ENCODE results near the gene CTNNA3. TPM values are rescaled to one million over a fixed set of nuclear protein-coding genes. Genes with fewer than 3 reads are reported as not detected.

Gene CTNNA3
- total and polyA plus RNA-seq, 5 donors from 2014 or later, result not detected

DNA sequence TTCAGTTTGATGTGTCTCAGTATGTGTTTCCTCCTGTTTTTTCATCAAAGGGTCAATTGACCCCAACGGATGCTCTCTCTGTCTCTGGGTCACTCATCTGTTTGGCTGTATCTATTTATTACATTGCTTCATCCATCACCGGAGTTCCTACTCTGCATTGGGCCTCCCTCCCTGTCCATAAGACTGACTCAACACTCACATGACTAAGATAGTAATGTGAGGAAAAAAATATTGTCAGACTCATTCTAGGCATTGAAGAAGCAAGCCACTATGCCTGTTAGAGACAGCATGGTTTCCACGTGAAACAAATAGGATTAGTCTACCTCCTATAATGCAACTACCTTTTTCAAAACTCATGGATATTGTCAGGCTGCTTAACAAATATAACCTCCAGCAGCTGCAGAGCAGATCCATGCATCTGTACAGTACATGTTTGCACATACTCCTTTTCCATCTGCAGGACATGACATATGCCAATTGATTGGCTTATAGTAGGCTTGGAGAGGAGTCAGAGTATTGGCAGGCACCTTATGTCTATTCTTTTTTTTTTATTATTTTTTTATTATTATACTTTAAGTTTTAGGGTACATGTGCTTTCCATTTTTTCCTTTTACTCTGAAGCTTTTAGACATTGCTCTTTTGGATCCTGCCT lies 495.0 kb downstream of the CTNNA3 start:
- no peaks in the 10 kb centered on the region for H3K36me3 Mint-ChIP-seq
- peaks cover 0 to 2% (median 1%) of the 10 kb centered on the region in 7 donors for H3K9me3 Mint-ChIP-seq
- no peak overlapping the region for H3K27ac Mint-ChIP-seq
- H3K4me3 Mint-ChIP-seq, result no peak overlapping the region
- ATAC-seq (ENCODE audit: low read depth in 2 of 2) (no peak), DNase-seq (no peak)
- H3K27me3 ChIP-seq (ENCODE audit: control insufficient read depth, insufficient read depth, low read length), result no peaks in the 10 kb centered on the region
- H3K9me3 ChIP-seq (ENCODE audit: control insufficient read depth in 2 of 2, low read length in 2 of 2), result peaks cover 0 to 2% of the 10 kb centered on the region in 2 experiments
- H3K4me3 ChIP-seq (ENCODE audit: low read depth, low read length), result no peak overlapping the region
- H3K36me3 ChIP-seq (ENCODE audit: control insufficient read depth, insufficient read depth, low read length), result no peaks in the 10 kb centered on the region
- no peaks in the 10 kb centered on the region for H3K4me1 Mint-ChIP-seq
- no peaks in the 10 kb centered on the region for H3K4me1 ChIP-seq (ENCODE audit: control insufficient read depth, insufficient read depth, low read length, poor library complexity, severe bottlenecking)
- H3K27ac ChIP-seq (ENCODE audit: insufficient read depth, low read length, poor library complexity, severe bottlenecking), result no peak overlapping the region
- H3K27me3 Mint-ChIP-seq, result no peaks in the 10 kb centered on the region

DNA sequence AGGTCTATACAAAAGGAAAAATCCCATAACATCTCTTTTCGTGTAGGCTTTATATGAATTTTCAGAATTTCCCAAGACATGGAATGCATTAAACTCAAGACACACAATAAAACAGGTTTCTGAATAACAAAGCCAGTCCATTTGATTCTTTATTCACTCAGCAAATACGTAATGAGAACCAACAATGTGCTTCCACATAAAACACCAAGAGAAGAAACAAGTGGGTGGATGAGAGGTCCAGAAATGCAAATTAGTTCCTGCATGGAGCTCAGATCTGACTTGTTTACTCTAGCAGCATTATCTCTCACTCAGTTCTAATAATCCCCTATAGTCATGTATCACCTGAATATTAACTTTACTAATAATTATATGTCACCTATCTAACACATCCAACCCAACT lies 520.6 kb downstream of the CTNNA3 start:
- H3K4me3 Mint-ChIP-seq, result no peak overlapping the region
- no peaks in the 10 kb centered on the region for H3K27me3 Mint-ChIP-seq
- Histone ChIP-seq H3K9me3 (ENCODE audit: control insufficient read depth in 2 of 2, low read length in 2 of 2) (no peaks in the 10 kb centered on the region), H3K4me1 (ENCODE audit: control insufficient read depth, insufficient read depth, low read length, poor library complexity, severe bottlenecking) (no peaks in the 10 kb centered on the region), H3K27ac (ENCODE audit: insufficient read depth, low read length, poor library complexity, severe bottlenecking) (no peak overlapping the region), H3K27me3 (ENCODE audit: control insufficient read depth, insufficient read depth, low read length) (no peaks in the 10 kb centered on the region), H3K4me3 (ENCODE audit: low read depth, low read length) (no peak overlapping the region), H3K36me3 (ENCODE audit: control insufficient read depth, insufficient read depth, low read length) (no peaks in the 10 kb centered on the region)
- no peak overlapping the region for H3K27ac Mint-ChIP-seq
- DNase-seq (no peak), ATAC-seq (ENCODE audit: low read depth in 2 of 2) (no peak)
- H3K9me3 Mint-ChIP-seq, result peaks cover 0 to 10% (median 2%) of the 10 kb centered on the region in 7 donors
- no peaks in the 10 kb centered on the region for H3K36me3 Mint-ChIP-seq
- no peaks in the 10 kb centered on the region for H3K4me1 Mint-ChIP-seq

DNA sequence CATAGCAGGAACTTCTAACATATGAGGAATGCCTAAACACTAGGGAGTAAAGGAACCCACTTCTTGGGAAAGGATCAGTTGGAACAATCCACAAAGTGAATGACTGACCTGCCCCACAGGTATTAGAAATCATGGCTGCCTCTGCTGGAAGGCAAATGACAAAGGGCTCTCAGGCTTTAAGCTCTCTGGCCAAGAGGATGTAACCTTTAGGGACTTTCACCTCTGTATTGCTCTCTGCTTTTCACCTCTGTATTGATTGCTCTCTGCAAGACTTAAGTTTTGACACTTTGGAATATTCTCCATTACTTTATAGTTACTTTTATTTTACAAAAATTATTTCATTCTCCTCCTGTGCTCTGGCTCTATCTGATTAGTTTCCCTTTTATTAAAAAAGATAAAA lies 522.2 kb downstream of the CTNNA3 start:
- H3K9me3 ChIP-seq (ENCODE audit: control insufficient read depth in 2 of 2, low read length in 2 of 2), result no peaks in the 10 kb centered on the region
- Mint-ChIP-seq H3K4me1 (no peaks in the 10 kb centered on the region), H3K27ac (no peak overlapping the region), H3K27me3 (no peaks in the 10 kb centered on the region), H3K4me3 (no peak overlapping the region), H3K36me3 (no peaks in the 10 kb centered on the region), H3K9me3 (peaks cover 0 to 14% (median 6%) of the 10 kb centered on the region in 7 donors)
- no peaks in the 10 kb centered on the region for H3K27me3 ChIP-seq (ENCODE audit: control insufficient read depth, insufficient read depth, low read length)
- no peaks in the 10 kb centered on the region for H3K4me1 ChIP-seq (ENCODE audit: control insufficient read depth, insufficient read depth, low read length, poor library complexity, severe bottlenecking)
- no peak overlapping the region for H3K27ac ChIP-seq (ENCODE audit: insufficient read depth, low read length, poor library complexity, severe bottlenecking)
- no peak overlapping the region for H3K4me3 ChIP-seq (ENCODE audit: low read depth, low read length)
- no peaks in the 10 kb centered on the region for H3K36me3 ChIP-seq (ENCODE audit: control insufficient read depth, insufficient read depth, low read length)
- no peak for DNase-seq
- ATAC-seq (ENCODE audit: low read depth in 2 of 2), result no peak

DNA sequence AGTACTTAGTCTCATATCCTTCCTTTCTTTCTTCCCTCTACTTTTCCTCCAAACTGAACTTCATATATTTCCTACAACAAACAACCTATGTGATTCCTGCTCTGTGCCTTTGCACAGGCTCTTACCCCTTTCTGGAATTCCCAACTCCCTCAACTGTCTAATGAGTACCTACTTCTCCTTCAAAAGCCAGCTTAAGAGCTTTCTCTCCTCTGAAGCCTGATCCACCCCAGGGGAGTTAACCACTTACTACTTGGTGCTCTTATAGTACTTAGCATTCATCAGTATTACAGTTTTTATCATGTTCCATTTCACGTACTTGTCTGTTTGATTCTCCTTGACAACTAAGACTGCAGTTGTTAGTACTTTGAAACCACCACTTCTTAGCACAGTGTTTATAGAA lies 524.0 kb downstream of the CTNNA3 start:
- peaks cover 0 to 5% of the 10 kb centered on the region in 2 experiments for H3K9me3 ChIP-seq (ENCODE audit: control insufficient read depth in 2 of 2, low read length in 2 of 2)
- H3K27me3 ChIP-seq (ENCODE audit: control insufficient read depth, insufficient read depth, low read length), result no peaks in the 10 kb centered on the region
- Mint-ChIP-seq H3K4me3 (no peak overlapping the region), H3K4me1 (no peaks in the 10 kb centered on the region), H3K36me3 (no peaks in the 10 kb centered on the region), H3K27ac (no peak overlapping the region), H3K9me3 (peaks cover 0 to 18% (median 14%) of the 10 kb centered on the region in 7 donors), H3K27me3 (no peaks in the 10 kb centered on the region)
- no peak overlapping the region for H3K4me3 ChIP-seq (ENCODE audit: low read depth, low read length)
- no peaks in the 10 kb centered on the region for H3K4me1 ChIP-seq (ENCODE audit: control insufficient read depth, insufficient read depth, low read length, poor library complexity, severe bottlenecking)
- DNase-seq (no peak), ATAC-seq (ENCODE audit: low read depth in 2 of 2) (no peak)
- no peaks in the 10 kb centered on the region for H3K36me3 ChIP-seq (ENCODE audit: control insufficient read depth, insufficient read depth, low read length)
- H3K27ac ChIP-seq (ENCODE audit: insufficient read depth, low read length, poor library complexity, severe bottlenecking), result no peak overlapping the region

DNA sequence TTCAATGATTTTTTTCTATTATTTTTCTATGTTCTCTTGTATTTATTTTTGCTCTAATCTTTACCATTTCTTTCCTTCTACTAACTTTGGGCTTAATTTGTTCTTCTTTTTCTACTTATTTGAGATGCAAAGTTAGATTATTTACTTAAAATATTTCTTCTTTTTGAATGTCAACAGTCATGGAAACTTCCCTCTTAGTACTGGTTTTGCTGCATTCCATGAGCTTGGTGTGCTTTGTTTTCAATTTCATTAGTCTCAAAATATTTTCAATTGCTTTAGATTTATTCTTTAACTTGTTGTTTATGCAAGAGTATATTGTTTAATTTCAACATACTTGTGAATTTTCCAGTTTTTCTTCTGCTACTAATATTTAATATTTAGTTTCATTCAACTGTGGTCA lies 539.8 kb downstream of the CTNNA3 start:
- H3K4me1 Mint-ChIP-seq, result no peaks in the 10 kb centered on the region
- H3K9me3 Mint-ChIP-seq, result peaks cover 0 to 29% (median 5%) of the 10 kb centered on the region in 7 donors
- Histone ChIP-seq H3K27ac (ENCODE audit: insufficient read depth, low read length, poor library complexity, severe bottlenecking) (no peak overlapping the region), H3K4me1 (ENCODE audit: control insufficient read depth, insufficient read depth, low read length, poor library complexity, severe bottlenecking) (no peaks in the 10 kb centered on the region), H3K27me3 (ENCODE audit: control insufficient read depth, insufficient read depth, low read length) (no peaks in the 10 kb centered on the region), H3K9me3 (ENCODE audit: control insufficient read depth in 2 of 2, low read length in 2 of 2) (no peaks in the 10 kb centered on the region), H3K36me3 (ENCODE audit: control insufficient read depth, insufficient read depth, low read length) (no peaks in the 10 kb centered on the region), H3K4me3 (ENCODE audit: low read depth, low read length) (no peak overlapping the region)
- H3K4me3 Mint-ChIP-seq, result no peak overlapping the region
- ATAC-seq (ENCODE audit: low read depth in 2 of 2), result no peak
- no peaks in the 10 kb centered on the region for H3K36me3 Mint-ChIP-seq
- DNase-seq, result no peak
- no peaks in the 10 kb centered on the region for H3K27me3 Mint-ChIP-seq
- no peak overlapping the region for H3K27ac Mint-ChIP-seq

DNA sequence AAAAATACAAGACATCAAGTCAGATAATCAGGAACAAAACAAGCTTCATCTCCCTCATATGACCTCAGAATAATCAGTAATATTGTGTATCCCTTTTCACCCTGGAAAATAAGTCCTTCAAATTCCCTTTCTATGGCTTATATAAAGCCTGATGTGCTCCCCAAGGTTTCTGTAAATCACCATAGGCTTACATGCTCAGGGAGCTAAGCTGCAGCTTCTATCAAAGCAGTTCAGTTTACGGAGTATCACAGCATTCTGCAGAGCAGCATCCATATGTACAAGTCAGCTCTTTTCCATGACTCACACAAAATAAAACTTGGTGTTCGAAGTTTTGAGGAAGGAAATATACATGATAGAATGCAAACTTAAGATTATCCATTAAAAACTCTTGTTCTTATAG lies 544.5 kb downstream of the CTNNA3 start:
- Mint-ChIP-seq H3K4me3 (no peak overlapping the region), H3K36me3 (no peaks in the 10 kb centered on the region), H3K27me3 (no peaks in the 10 kb centered on the region), H3K27ac (no peak overlapping the region), H3K9me3 (peaks cover 0 to 5% (median 1%) of the 10 kb centered on the region in 7 donors), H3K4me1 (no peaks in the 10 kb centered on the region)
- H3K27me3 ChIP-seq (ENCODE audit: control insufficient read depth, insufficient read depth, low read length), result no peaks in the 10 kb centered on the region
- no peak overlapping the region for H3K27ac ChIP-seq (ENCODE audit: insufficient read depth, low read length, poor library complexity, severe bottlenecking)
- no peaks in the 10 kb centered on the region for H3K36me3 ChIP-seq (ENCODE audit: control insufficient read depth, insufficient read depth, low read length)
- no peaks in the 10 kb centered on the region for H3K4me1 ChIP-seq (ENCODE audit: control insufficient read depth, insufficient read depth, low read length, poor library complexity, severe bottlenecking)
- DNase-seq, result no peak
- no peak for ATAC-seq (ENCODE audit: low read depth in 2 of 2)
- no peak overlapping the region for H3K4me3 ChIP-seq (ENCODE audit: low read depth, low read length)
- no peaks in the 10 kb centered on the region for H3K9me3 ChIP-seq (ENCODE audit: control insufficient read depth in 2 of 2, low read length in 2 of 2)

DNA sequence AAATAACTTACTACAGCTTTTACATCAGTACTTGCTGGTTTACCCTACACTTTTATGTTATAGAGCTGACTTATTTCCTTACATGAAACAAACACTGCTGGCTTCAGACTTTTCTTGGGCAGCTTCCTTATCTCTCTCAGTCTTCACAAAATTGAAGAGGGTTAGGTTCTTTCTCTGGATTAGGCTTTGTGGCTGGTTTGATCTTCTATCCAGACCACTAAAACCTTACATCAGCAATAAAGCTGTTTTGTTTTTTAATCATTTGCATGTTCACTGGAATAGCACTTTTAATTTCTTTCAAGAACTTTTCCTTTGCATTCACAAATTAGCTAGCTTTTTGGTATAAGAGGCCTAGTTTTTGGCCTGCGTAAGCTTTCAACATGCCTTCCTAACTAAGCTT lies 551.5 kb downstream of the CTNNA3 start:
- H3K27me3 ChIP-seq (ENCODE audit: control insufficient read depth, insufficient read depth, low read length), result no peaks in the 10 kb centered on the region
- DNase-seq, result no peak
- H3K4me3 ChIP-seq (ENCODE audit: low read depth, low read length), result no peak overlapping the region
- H3K9me3 ChIP-seq (ENCODE audit: control insufficient read depth in 2 of 2, low read length in 2 of 2), result no peaks in the 10 kb centered on the region
- Mint-ChIP-seq H3K36me3 (no peaks in the 10 kb centered on the region), H3K9me3 (peaks cover 0 to 4% (median 2%) of the 10 kb centered on the region in 7 donors), H3K27me3 (no peaks in the 10 kb centered on the region), H3K4me3 (no peak overlapping the region), H3K27ac (no peak overlapping the region), H3K4me1 (no peaks in the 10 kb centered on the region)
- H3K27ac ChIP-seq (ENCODE audit: insufficient read depth, low read length, poor library complexity, severe bottlenecking), result no peak overlapping the region
- H3K4me1 ChIP-seq (ENCODE audit: control insufficient read depth, insufficient read depth, low read length, poor library complexity, severe bottlenecking), result no peaks in the 10 kb centered on the region
- no peaks in the 10 kb centered on the region for H3K36me3 ChIP-seq (ENCODE audit: control insufficient read depth, insufficient read depth, low read length)
- ATAC-seq (ENCODE audit: low read depth in 2 of 2), result no peak

DNA sequence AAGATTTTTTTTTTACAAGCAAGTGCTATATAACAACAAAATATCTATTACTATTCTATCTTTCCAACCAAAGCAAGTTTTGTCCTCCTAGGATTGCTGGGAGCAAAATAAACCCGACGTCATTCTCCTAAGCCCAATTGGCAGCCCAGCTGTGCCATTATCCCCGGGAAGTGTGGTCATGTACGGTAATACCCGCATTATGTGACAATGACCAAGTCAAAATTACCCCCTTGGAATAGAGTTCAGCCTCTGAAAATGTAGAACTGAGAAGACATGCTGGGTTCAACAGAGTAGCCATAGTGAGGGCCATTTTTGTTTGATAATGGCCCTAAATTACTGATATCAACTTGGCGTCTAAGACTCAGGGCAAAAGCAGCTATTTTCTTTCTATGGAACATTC lies 554.7 kb downstream of the CTNNA3 start:
- H3K27me3 ChIP-seq (ENCODE audit: control insufficient read depth, insufficient read depth, low read length), result no peaks in the 10 kb centered on the region
- Mint-ChIP-seq H3K27me3 (no peaks in the 10 kb centered on the region), H3K9me3 (peaks cover 0 to 4% (median 0%) of the 10 kb centered on the region in 7 donors), H3K4me1 (no peaks in the 10 kb centered on the region), H3K36me3 (no peaks in the 10 kb centered on the region), H3K4me3 (no peak overlapping the region), H3K27ac (no peak overlapping the region)
- H3K27ac ChIP-seq (ENCODE audit: insufficient read depth, low read length, poor library complexity, severe bottlenecking), result no peak overlapping the region
- H3K9me3 ChIP-seq (ENCODE audit: control insufficient read depth in 2 of 2, low read length in 2 of 2), result no peaks in the 10 kb centered on the region
- no peak overlapping the region for H3K4me3 ChIP-seq (ENCODE audit: low read depth, low read length)
- H3K4me1 ChIP-seq (ENCODE audit: control insufficient read depth, insufficient read depth, low read length, poor library complexity, severe bottlenecking), result no peaks in the 10 kb centered on the region
- H3K36me3 ChIP-seq (ENCODE audit: control insufficient read depth, insufficient read depth, low read length), result no peaks in the 10 kb centered on the region
- ATAC-seq (ENCODE audit: low read depth in 2 of 2) (no peak), DNase-seq (no peak)
